CD4-positive, alpha-beta T cell (primary cell): Measurements from ENCODE around the gene APOL2. TPM values are rescaled to one million over a fixed set of nuclear protein-coding genes. Genes with fewer than 3 reads are reported as not detected.

Source experiments
- ATAC-seq: fragments of 200-7000 bp; cut with Tn5 transposase; one replicate; pipeline ENCODE4 v1.10.0; 2022; ENCODE audit warnings: mild to moderate bottlenecking; ENCODE audit not compliant: poor library complexity
- CTCF ChIA-PET: fragments of 350-600 bp; sonication (Branson Sonifier 250); formaldehyde crosslinking; loops from one replicate; lab custom pipeline; 2021; ENCODE audit warnings: antibody characterized with exemption, inconsistent platforms; lab: Charles Lee
- POLR2A ChIA-PET: fragments of 350-600 bp; sonication (Branson Sonifier 250); formaldehyde crosslinking; loops from one replicate; lab custom pipeline; 2021; ENCODE audit warnings: antibody characterized with exemption, inconsistent platforms; lab: Charles Lee
- DNase-seq, 14 experiments: peaks; one replicate each; pipeline ENCODE4 v3.0.0-alpha.2; 2013 to 2020; ENCODE audit warnings: mixed read lengths in 2 of 14
- H3K27ac ChIP-seq, 2 donors: one replicate each; pipeline versions ENCODE4 v1.5.1 to v1.7.0; 2013; ENCODE audit warnings: low read length in 2 of 2, low read depth in 1 of 2, mild to moderate bottlenecking in 1 of 2
- H3K27me3 ChIP-seq, 2 experiments: 1 replicate in 1 of 2; 2 replicates in 1 of 2; pipeline versions ENCODE4 v1.6.1 to v1.7.0; 2013; ENCODE audit warnings: low read length in 2 of 2, control low read depth in 1 of 2, mild to moderate bottlenecking in 1 of 2, moderate library complexity in 1 of 2; ENCODE audit not compliant: insufficient read depth in 2 of 2, control insufficient read depth in 1 of 2
- H3K36me3 ChIP-seq: one replicate; pipeline ENCODE4 v1.6.1; 2013; ENCODE audit warnings: low read length, control low read depth; ENCODE audit not compliant: insufficient read depth
- H3K4me1 ChIP-seq: one replicate; pipeline ENCODE4 v1.6.1; 2013; ENCODE audit warnings: low read length, control low read depth; ENCODE audit not compliant: insufficient read depth
- H3K4me3 ChIP-seq: one replicate; pipeline ENCODE4 v1.5.1; 2013; ENCODE audit warnings: mild to moderate bottlenecking, low read length, moderate library complexity
- H3K9me3 ChIP-seq, 2 experiments: 1 replicate in 1 of 2; 2 replicates in 1 of 2; pipeline versions ENCODE4 v1.6.1 to v1.7.0; 2013; ENCODE audit warnings: low read length in 2 of 2, mild to moderate bottlenecking in 2 of 2, control low read depth in 1 of 2, moderate library complexity in 1 of 2; ENCODE audit not compliant: control insufficient read depth in 1 of 2, insufficient read depth in 1 of 2
- H3K27ac Mint-ChIP-seq: one replicate; pipeline ENCODE4 v1.8.0; 2020; ENCODE audit warnings: mixed read lengths
- H3K27me3 Mint-ChIP-seq: one replicate; pipeline ENCODE4 v1.8.0; 2021; ENCODE audit warnings: mixed read lengths
- H3K36me3 Mint-ChIP-seq: one replicate; pipeline ENCODE4 v1.8.0; 2021; ENCODE audit warnings: low read depth, mixed read lengths
- H3K4me1 Mint-ChIP-seq: one replicate; pipeline ENCODE4 v1.8.0; 2021; ENCODE audit warnings: low read depth, mixed read lengths
- H3K4me3 Mint-ChIP-seq: one replicate; pipeline ENCODE4 v1.8.0; 2020; ENCODE audit warnings: mild to moderate bottlenecking, mixed read lengths
- H3K9me3 Mint-ChIP-seq: one replicate; pipeline ENCODE4 v1.8.0; 2020; ENCODE audit warnings: mixed read lengths
- intact Hi-C, 2 experiments: fragments of 100-400 bp; cut with DNase I in 1 of 2; cut with micrococcal nuclease in 1 of 2; formaldehyde crosslinking; loops; one replicate each; pipeline versions ENCODE4 v1.15.1 to v1.9.0; 2023 to 2025; cut with DNase I, micrococcal nuclease
- polyA plus RNA-seq, 2 donors: library from polyadenylated mRNA; unstranded; fragments of 120-200 nt; gene quantifications; one replicate each; pipeline ENCODE4 v1.2.1, GENCODE V29; 2013
- total RNA-seq, 174 experiments: library from RNA in 2 of 174; stranded (reverse) in 2 of 174; gene quantifications; one replicate each; pipeline ENCODE4 v1.2.3 and lab custom pipeline; 2021 to 2026
- TF ChIP-seq, protein P1 (sequence below): fragments of 200-600 bp; IDR thresholded peaks from one replicate; pipeline ENCODE4 v1.8.0; 2022; ENCODE audit warnings: antibody characterized with exemption, mild to moderate bottlenecking

APOL2 gene, protein sequence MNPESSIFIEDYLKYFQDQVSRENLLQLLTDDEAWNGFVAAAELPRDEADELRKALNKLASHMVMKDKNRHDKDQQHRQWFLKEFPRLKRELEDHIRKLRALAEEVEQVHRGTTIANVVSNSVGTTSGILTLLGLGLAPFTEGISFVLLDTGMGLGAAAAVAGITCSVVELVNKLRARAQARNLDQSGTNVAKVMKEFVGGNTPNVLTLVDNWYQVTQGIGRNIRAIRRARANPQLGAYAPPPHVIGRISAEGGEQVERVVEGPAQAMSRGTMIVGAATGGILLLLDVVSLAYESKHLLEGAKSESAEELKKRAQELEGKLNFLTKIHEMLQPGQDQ
- 10 to 100 TPM; 17.8 to 21.8 TPM for total RNA-seq
- polyA plus RNA-seq (2013, experiment 1 of 2) = 54.1 TPM
- 57.1 TPM for polyA plus RNA-seq (2013, experiment 2 of 2)
- 26.1 to 261 (median 94.0) reads per million in 172 experiments for total RNA-seq (lab: John Stamatoyannopoulos, UW)

DNA sequence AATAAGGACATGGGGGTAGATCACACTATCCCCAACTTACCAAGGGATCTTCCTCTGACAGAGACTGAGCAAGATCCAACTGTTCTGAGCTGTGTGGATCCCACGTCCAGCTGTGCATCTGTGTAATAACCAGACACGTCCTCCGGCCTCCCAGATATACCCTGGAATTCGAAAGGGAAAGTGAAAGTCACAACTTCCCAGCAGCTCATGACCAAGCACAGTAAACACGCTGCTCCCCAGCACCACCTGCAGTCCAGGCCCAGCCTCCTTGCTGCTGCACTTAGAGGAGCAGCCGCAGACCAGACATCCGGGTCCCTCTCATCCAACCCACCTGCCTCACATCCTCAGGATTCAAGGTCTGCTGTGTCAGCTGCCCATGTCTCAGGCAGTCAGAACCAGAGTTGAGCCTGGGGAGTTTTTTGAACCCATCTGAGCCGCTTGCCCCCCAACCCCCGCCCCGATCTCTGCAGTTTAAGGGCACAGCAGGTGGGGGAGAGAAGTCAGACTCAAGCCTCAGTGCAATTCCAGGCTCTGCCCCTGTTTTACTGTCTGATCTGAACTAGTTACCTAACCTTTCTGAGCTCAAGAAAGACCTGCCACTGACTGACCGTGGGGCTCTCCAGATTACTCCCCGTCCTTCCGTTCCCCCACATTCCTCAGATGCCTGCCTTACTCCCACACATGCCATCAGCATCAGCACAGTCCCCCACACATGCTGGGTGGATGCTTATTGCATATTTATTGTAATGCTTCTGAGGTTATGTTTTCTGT lies at the start of gene APOL2:
Gene APOL2 (minus strand): TSS at position 127 of the 771 bp plus-strand sequence. CDS start 6,365 bp downstream, outside the sequence.
- Mint-ChIP-seq H3K4me3 (peak within 1 kb of the TSS; percentile 87), H3K36me3 (peaks cover 41% of the 10 kb centered on the region), H3K9me3 (no peaks in the 10 kb centered on the region), H3K27ac (peak within 1 kb of the TSS; percentile 90), H3K27me3 (no peaks in the 10 kb centered on the region), H3K4me1 (peaks cover 49% of the 10 kb centered on the region)
- ChIA-PET CTCF (interaction anchor here (0.6 to 2.6 kb wide), 11 partner anchors 9 to 268 kb away, joined by 3 to 11 read pairs (median 3); partner anchors contain the start of genes APOL1 and FOXRED2), POLR2A (interaction anchor here (0.6 to 2.7 kb wide), 18 partner anchors 12 to 940 kb away, joined by 3 to 21 read pairs (median 4); partner anchors contain the start of genes APOL1, APOL3, EIF3D and FOXRED2)
- Histone ChIP-seq H3K36me3 (peaks cover 23% of the 10 kb centered on the region), H3K9me3 (no peaks in the 10 kb centered on the region), H3K27ac (peak within 1 kb of the TSS; percentile 67 to 79), H3K4me1 (peaks cover 47% of the 10 kb centered on the region), H3K4me3 (peak within 1 kb of the TSS; percentile 89), H3K27me3 (no peaks in the 10 kb centered on the region)
- ATAC-seq (peak; percentile 98), DNase-seq (peak; percentile 69 to 94 (median 84))
- intact Hi-C loops = loop anchor here in 1 of 2 experiments (5.0 kb wide), 1 partner anchor 38 kb away; no protein-coding TSS in a partner anchor
- TF ChIP-seq, protein P1, sequence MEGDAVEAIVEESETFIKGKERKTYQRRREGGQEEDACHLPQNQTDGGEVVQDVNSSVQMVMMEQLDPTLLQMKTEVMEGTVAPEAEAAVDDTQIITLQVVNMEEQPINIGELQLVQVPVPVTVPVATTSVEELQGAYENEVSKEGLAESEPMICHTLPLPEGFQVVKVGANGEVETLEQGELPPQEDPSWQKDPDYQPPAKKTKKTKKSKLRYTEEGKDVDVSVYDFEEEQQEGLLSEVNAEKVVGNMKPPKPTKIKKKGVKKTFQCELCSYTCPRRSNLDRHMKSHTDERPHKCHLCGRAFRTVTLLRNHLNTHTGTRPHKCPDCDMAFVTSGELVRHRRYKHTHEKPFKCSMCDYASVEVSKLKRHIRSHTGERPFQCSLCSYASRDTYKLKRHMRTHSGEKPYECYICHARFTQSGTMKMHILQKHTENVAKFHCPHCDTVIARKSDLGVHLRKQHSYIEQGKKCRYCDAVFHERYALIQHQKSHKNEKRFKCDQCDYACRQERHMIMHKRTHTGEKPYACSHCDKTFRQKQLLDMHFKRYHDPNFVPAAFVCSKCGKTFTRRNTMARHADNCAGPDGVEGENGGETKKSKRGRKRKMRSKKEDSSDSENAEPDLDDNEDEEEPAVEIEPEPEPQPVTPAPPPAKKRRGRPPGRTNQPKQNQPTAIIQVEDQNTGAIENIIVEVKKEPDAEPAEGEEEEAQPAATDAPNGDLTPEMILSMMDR = peak; percentile 60

DNA sequence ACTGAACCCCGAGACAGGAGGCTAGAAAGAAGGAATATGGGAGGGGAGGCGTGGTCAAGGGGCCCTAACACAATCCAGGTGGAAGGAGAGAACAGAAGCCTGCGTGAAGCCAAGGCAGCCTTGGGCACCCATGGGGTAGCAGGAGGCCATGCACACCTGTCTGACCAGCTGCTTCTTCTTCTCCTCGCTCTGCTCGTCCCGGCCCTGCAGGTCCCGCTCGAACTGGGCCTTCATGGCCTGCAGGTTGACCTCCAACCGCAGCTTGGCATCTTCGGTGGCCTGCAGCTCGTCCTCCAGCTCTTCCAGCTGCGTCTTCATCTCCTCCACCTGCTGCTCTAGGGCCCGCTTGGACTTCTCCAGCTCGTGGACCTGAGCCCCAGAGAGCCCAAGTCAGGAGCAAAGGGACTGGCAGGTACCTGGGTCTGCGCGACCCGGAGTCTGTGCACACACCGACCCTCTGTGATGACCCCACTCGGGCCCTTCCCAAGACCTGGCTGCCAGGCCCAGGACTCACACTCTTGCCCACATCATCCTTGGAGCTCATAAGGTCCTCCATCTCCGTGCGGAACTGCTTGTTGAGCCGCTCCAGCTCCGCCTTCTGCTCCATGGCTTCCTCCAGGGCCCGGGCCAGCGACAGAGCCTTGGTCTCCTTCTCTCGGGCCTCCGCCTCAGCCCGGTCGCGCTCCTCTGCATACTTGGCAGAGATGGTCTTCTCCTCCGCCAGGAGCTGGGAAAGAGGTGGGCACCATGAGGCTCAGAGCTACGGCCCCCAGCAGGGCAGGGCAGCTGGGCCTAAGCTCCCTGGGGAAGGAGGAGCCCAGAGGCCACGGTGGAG lies 49.5 kb upstream of the APOL2 start:
- TF ChIP-seq, protein P1 = no peak
- peak overlapping the region; percentile 21 to 45 for H3K27ac ChIP-seq
- DNase-seq = peak in 1 of 14 experiments; percentile 2
- Mint-ChIP-seq H3K9me3 (no peaks in the 10 kb centered on the region), H3K36me3 (peaks cover 89% of the 10 kb centered on the region), H3K27me3 (no peaks in the 10 kb centered on the region), H3K4me1 (peaks cover 48% of the 10 kb centered on the region), H3K4me3 (no peak overlapping the region), H3K27ac (peak overlapping the region; percentile 95)
- POLR2A ChIA-PET = interaction anchor here (1.0 to 1.5 kb wide), 6 partner anchors 11 to 97 kb away, joined by 3 to 7 read pairs (median 4); partner anchors contain the start of gene APOL2
- ATAC-seq = no peak
- H3K27me3 ChIP-seq = no peaks in the 10 kb centered on the region
- peaks cover 0 to 17% of the 10 kb centered on the region in 2 experiments for H3K9me3 ChIP-seq
- CTCF ChIA-PET = interaction anchor here (1.5 to 2.4 kb wide), 2 partner anchors 11 to 182 kb away, joined by 5 to 9 read pairs; no protein-coding TSS in a partner anchor
- H3K36me3 ChIP-seq = peaks cover 85% of the 10 kb centered on the region
- peaks cover 76% of the 10 kb centered on the region for H3K4me1 ChIP-seq
- H3K4me3 ChIP-seq = no peak overlapping the region
- intact Hi-C loops = no loop called here
